RKO (cell line): ENCODE measurements around the gene GPX4.
A peak's percentile ranks its signal among the peaks of the same experiment; 100 is the strongest.

Source experiments
- DNase-seq: peaks from one replicate; pipeline ENCODE4 v3.0.0-alpha.2; 2016; ENCODE audit warnings: low spot score

GPX4 gene

DNA sequence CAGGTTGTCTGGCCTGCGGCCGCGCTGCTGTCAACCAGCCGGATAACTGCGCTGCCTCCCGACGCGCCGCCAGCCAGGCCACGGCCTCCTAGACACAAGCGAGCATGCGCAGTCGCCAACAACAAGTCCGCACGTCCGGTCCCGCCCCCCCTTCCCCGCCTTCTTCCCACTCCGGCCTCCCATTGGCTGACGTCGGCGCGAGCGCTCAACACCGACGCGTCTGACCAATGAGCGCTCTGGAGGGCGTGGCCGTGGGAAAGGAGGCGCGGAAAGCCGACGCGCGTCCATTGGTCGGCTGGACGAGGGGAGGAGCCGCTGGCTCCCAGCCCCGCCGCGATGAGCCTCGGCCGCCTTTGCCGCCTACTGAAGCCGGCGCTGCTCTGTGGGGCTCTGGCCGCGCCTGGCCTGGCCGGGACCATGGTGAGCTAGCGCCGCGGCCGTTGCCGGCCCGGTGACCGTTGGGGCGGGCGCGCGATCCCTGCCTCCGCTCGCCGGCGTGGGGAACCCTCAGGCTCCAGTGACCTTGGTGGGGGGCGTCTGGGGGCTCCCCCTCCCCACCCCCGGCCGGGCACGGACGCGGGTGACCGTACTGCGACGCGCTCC lies at the start of gene GPX4:
GPX4 (plus strand) TSS at position 287 of the 603 bp plus-strand sequence; CDS start at position 337, 50 bp downstream.
- peak; percentile 98 for DNase-seq

DNA sequence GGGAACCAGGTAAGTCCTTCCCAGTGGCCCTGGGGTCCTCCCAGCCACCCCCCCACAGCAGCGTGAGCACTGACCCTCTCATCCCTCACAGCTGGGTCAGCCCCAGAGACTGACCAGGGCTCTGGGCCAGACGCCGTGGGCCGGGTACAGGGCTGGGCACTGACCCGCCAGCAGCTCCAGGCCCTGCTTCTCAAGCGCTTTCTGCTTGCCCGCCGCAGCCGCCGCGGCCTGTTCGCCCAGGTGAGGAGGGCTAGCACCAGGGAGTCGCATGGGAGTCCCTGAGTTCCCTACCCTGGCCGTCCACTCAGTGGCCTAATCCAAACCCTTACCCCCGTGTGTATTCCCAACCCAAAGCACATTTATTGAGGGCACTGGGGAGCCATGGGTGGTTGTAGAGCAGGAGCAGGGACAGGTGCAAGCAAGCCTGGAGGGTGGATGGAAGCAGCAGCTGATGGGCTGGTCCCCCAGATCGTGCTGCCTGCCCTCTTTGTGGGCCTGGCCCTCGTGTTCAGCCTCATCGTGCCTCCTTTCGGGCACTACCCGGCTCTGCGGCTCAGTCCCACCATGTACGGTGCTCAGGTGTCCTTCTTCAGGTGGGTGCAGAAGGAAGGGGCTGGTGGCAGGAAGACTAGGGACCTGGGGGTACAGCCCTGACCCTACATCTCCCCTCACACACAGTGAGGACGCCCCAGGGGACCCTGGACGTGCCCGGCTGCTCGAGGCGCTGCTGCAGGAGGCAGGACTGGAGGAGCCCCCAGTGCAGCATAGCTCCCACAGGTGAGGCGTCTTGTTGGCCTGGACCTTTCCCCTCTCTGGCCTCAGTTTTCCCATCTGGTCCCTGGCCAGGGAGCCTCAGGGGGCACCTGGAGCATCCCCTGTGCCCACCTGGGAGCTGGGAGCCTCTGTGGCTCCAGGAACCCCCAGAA lies 49.4 kb upstream of the GPX4 start:
- no peak for DNase-seq

DNA sequence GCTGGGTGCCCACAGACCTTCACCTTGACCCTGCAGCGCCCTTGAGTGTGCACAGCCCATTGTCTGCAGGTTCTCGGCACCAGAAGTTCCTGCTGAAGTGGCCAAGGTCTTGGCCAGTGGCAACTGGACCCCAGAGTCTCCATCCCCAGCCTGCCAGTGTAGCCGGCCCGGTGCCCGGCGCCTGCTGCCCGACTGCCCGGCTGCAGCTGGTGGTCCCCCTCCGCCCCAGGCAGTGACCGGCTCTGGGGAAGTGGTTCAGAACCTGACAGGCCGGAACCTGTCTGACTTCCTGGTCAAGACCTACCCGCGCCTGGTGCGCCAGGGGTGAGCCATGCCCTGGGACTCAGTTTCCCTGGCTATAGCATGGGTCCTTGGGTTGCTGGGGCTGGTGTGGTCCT lies 48.8 kb upstream of the GPX4 start:
- no peak for DNase-seq

- DNase-seq, result no peak
These were observed 47.7 kb upstream of the GPX4 start for GRCh38 chr19:1055886-1056620.

GRCh38 chr19:1057176-1057855 lies 46.5 kb upstream of the GPX4 start:
- DNase-seq, result peak; percentile 51

DNA sequence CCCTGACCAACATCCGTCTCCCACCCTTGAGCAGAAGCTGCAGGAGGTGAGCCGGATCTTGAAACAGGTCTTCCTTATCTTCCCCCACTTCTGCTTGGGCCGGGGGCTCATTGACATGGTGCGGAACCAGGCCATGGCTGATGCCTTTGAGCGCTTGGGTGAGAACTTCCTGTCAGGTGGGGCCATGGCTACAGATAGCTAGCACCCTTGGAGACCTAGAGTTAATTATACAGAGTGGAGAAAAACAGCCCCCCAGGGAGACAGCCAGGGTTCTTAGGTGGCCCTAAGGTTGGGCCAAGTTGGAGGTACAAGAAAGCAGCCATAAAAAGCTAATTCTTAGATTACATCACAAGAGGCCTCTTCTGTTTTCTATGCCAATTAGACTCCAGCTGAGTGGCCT lies 45.7 kb upstream of the GPX4 start:
- DNase-seq, result no peak

DNA sequence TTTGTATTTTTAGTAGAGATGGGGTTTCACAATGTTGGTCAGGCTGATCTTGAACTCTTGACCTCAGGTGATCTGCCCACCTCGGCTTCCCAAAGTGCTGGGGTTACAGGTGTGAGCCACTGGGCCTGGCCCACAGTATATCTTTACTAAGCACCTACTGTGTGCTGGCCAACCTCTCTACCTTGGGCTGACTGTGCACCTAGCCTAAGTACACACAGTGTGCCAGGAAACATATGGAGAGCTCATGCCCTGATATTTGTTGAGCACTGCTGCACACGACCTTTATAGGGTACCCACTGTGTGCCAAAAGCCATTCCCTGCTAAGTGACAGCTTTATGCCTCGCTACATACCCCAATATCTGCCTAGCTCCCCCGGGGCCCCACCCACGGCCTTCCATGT lies 43.1 kb upstream of the GPX4 start:
- DNase-seq, result no peak

DNA sequence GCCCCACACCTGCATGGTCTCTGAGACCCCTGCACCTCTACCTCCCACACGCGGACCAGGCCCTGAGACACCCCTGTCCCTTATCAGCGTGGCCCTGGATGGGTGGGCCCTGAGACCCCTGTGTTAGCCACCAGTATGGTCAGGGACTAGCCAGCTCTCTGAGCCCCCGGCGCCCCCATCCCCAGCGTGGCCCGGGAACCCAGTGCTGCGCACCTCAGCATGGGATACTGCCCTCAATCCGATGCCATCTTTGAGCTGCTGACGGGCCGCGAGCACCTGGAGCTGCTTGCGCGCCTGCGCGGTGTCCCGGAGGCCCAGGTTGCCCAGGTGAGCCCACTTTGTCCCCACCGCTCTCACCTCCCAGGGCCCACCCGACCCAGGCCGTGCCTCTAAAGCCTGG lies 41.8 kb upstream of the GPX4 start:
- no peak for DNase-seq

GRCh38 chr19:1062387-1063029 lies 41.3 kb upstream of the GPX4 start:
- no peak for DNase-seq

DNA sequence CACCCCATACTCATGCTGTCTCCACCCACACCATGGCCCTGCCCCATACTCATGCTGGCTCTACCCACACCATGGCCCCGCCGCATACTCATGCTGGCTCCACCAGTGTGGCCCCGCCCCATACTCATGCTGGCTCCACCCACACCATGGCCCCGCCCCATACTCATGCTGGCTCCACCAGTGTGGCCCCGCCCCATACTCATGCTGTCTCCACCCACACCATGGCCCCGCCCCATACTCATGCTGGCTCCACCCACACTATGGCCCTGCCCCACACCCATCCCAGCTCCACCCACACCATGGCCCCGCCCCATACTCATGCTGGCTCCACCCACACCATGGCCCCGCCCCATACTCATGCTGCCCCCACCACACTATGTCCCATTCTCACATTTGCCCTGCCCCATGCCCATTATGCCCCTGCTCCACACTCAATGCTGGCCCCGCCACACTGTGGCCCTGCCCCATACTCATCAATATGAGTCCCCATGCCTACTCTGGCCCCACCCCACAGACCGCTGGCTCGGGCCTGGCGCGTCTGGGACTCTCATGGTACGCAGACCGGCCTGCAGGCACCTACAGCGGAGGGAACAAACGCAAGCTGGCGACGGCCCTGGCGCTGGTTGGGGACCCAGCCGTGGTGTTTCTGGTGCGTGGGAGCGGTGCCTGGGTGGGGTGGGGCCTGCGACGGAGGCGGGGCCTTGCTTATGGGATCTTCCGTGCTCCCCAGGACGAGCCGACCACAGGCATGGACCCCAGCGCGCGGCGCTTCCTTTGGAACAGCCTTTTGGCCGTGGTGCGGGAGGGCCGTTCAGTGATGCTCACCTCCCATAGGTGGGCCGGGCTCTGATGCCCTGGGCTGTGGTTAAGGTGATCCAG lies 40.5 kb upstream of the GPX4 start:
- peak; percentile 80 for DNase-seq

DNA sequence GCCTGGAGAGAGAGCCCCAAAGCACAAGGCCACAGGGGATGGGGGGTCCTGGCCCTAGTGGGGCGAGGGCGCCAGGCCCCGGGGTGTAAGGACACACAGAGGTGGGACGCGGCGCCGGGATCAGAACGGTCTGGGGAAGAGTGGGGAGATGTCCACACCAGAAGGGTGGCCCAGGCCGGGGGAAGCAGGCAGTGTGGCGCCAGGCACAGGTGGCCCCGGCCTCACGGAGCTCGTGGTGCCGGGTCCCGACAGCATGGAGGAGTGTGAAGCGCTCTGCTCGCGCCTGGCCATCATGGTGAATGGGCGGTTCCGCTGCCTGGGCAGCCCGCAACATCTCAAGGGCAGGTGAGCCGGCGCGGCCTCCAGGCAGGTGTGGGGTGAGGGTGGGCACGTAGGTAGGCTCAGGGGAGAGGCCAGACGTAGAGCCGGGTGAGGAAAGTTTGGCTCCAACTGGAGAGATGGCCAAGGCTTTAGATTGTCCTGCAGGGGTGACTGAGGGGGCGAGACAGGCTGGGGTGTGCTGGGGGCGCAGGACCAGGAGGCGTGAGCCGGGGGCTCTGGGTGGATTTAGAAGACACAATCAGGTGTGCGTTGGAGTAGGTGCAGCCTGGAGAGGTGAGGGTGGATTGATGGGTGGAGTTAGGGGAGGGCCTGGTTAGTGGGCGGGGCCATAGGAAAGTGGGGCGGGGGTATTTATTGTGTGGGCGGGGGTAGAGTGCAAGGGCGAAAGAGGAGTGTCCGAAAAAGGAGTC lies 39.7 kb upstream of the GPX4 start:
- no peak for DNase-seq

- DNase-seq, result peak; percentile 86
These were observed 38.9 kb upstream of the GPX4 start for GRCh38 chr19:1064661-1065605.

GRCh38 chr19:1065606-1066109 lies 38.1 kb upstream of the GPX4 start:
- DNase-seq, result peak; percentile 72

DNA sequence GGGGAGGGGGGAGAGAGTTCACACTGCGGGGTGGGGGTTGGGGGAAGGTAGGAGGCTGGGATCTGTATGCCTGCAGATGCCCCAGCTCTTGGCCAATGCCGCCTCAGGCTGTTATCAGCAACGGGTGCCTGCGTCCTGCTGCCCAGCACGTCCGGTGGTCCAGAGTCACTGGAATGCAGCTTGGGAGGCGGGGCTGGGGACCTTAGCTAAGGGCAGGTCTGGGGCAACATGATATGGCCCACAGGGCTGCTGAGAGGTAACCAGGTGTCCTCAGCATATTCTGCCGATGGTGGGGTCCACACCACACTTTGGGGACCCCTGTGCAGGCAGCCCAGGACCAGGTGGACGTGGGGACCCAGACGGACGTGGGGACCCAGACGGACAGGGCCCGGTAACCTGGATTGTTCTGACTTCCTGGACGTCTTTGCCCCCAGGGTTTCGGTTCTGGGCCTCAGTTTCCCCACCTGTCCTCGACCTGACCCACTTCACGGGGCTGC lies 37.5 kb upstream of the GPX4 start:
- DNase-seq, result peak; percentile 31

- DNase-seq, result peak; percentile 49
These were observed 37.0 kb upstream of the GPX4 start, which contains the start of gene ARHGAP45 for GRCh38 chr19:1066748-1067340. Gene ARHGAP45 (plus strand): TSS chr19:1067167. CDS start chr19:1067406, 239 bp downstream.

- DNase-seq, result no peak
These were observed 36.3 kb upstream of the GPX4 start for GRCh38 chr19:1067341-1067957.
